ENCODE results near the gene MORC3. TPM values are rescaled to one million over a fixed set of nuclear protein-coding genes. Genes with fewer than 3 reads are reported as not detected.
"Not testable (repeated sequence)": the region's sequence is repeated elsewhere in the genome, so short reads cannot be mapped to it uniquely, and the experiment has no call there.

MORC3 gene
- total and polyA plus RNA-seq, 4 donors, result 13.0 to 90.3 (median 19.5) TPM

DNA sequence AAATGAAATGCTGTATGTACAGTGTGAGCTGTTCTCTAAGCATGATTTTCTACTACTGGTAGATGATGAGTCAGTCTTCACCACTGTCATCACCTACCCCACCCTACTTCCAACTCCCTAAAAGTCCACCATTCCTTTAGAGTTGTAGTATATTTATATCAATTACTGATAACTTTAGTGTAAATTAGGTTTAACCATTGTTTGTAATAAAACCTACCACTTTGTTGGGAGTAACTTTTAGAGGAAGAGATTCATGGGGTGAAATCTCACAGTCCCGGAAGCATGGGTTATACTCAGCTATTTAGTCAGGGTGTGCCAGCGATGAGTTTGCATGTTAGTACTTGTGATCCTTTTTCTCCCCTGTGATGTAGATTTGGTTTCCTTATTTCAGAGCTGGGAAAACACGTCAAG, 17.1 kb downstream of the MORC3 start:
- ATAC-seq (ENCODE audit: insufficient read depth, low FRiP score), result no peak
- Histone ChIP-seq H3K9me3 (ENCODE audit: control insufficient read depth in 4 of 4, insufficient read depth in 3 of 4, low read length in 3 of 4) (no peaks in the 10 kb centered on the region), H3K27ac (ENCODE audit: low read depth in 1 of 2, low read length in 1 of 2) (no peak overlapping the region), H3K4me3 (no peak overlapping the region), H3K9ac (ENCODE audit: insufficient read depth in 1 of 2, low read length in 2 of 2) (no peak overlapping the region), H3K36me3 (ENCODE audit: control insufficient read depth in 4 of 4, insufficient read depth in 4 of 4, low read length in 4 of 4) (peaks cover 14 to 36% (median 15%) of the 10 kb centered on the region in 4 donors), H3K4me1 (ENCODE audit: control insufficient read depth in 5 of 5, insufficient read depth in 5 of 5, low read length in 5 of 5) (peaks cover 0 to 2% (median 0%) of the 10 kb centered on the region in 5 donors), H3K27me3 (ENCODE audit: control insufficient read depth in 3 of 3, insufficient read depth in 3 of 3, low read length in 2 of 3) (no peaks in the 10 kb centered on the region)
- TF ChIP-seq, protein P1, sequence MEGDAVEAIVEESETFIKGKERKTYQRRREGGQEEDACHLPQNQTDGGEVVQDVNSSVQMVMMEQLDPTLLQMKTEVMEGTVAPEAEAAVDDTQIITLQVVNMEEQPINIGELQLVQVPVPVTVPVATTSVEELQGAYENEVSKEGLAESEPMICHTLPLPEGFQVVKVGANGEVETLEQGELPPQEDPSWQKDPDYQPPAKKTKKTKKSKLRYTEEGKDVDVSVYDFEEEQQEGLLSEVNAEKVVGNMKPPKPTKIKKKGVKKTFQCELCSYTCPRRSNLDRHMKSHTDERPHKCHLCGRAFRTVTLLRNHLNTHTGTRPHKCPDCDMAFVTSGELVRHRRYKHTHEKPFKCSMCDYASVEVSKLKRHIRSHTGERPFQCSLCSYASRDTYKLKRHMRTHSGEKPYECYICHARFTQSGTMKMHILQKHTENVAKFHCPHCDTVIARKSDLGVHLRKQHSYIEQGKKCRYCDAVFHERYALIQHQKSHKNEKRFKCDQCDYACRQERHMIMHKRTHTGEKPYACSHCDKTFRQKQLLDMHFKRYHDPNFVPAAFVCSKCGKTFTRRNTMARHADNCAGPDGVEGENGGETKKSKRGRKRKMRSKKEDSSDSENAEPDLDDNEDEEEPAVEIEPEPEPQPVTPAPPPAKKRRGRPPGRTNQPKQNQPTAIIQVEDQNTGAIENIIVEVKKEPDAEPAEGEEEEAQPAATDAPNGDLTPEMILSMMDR (IDR thresholded peaks at IDR 0.05; ENCODE audit: control extremely low read depth, extremely low read depth), result no peak
- WGBS, 2 donors, result 88 to 93% methylated on average over 3 of the region's 3 CpGs
- DNase-seq, result no peak

DNA sequence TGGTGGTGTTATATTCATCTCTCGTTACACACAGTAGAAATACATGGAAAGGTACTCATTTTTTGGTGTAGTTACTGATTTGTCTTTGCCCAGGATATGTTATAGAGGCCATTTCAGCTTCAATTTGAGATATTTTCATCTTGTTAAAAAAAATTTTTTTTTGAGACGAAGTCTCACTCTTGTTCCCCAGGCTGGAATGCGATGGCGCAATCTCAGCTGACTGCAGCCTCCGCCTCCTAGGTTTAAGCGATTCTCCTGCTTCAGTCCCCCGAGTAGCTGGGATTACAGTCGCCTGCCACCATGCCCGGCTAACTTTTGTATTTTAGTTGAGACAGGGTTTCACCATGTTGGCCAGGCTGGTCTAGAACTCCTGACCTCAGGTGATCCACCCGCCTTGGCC, 19.0 kb downstream of the MORC3 start:
- Histone ChIP-seq H3K27ac (ENCODE audit: low read depth in 1 of 2, low read length in 1 of 2) (no peak overlapping the region), H3K9me3 (ENCODE audit: control insufficient read depth in 4 of 4, insufficient read depth in 3 of 4, low read length in 3 of 4) (no peaks in the 10 kb centered on the region)
- WGBS, 2 donors, result 83 to 88% methylated on average over 10 of the region's 10 CpGs

DNA sequence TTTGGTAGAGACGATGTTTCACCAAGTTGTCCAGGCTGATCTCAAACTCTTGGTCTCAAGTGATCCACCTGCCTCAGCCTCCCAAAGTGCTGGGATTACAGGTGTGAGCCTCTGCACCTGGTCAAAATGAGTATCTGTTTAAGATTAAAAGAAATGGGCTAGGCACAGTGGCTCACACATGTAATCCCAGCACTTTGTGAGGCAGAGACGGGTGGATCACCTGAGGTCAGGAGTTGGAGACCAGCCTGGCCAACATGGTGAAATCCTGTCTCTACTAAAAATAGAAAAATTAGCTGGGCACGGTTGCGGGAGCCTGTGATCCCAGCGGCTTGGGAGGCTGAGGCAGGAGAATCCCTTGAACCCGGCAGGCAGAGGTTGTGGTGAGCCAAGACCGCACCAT, 22.6 kb downstream of the MORC3 start:
- not testable (repeated sequence) for ATAC-seq (ENCODE audit: insufficient read depth, low FRiP score); H3K27me3 ChIP-seq (ENCODE audit: control insufficient read depth in 3 of 3, insufficient read depth in 3 of 3, low read length in 2 of 3); H3K4me1 ChIP-seq (ENCODE audit: control insufficient read depth in 5 of 5, insufficient read depth in 5 of 5, low read length in 5 of 5); H3K9ac ChIP-seq (ENCODE audit: insufficient read depth in 1 of 2, low read length in 2 of 2); H3K27ac ChIP-seq (ENCODE audit: low read depth in 1 of 2, low read length in 1 of 2); H3K4me3 ChIP-seq; DNase-seq; H3K9me3 ChIP-seq (ENCODE audit: control insufficient read depth in 4 of 4, insufficient read depth in 3 of 4, low read length in 3 of 4)
- 96 to 97% methylated on average over 7 of the region's 7 CpGs for WGBS, 2 donors
- H3K36me3 ChIP-seq (ENCODE audit: control insufficient read depth in 4 of 4, insufficient read depth in 4 of 4, low read length in 4 of 4), result peaks cover 29 to 38% (median 32%) of the 10 kb centered on the region in 4 donors

More for the DNA sequence above, 19.0 kb downstream of the MORC3 start:
- ATAC-seq (ENCODE audit: insufficient read depth, low FRiP score) (no peak), DNase-seq (peak in 1 of 3 donors; percentile 6)
- H3K27me3 ChIP-seq (ENCODE audit: control insufficient read depth in 3 of 3, insufficient read depth in 3 of 3, low read length in 2 of 3), result no peaks in the 10 kb centered on the region
- H3K9ac ChIP-seq (ENCODE audit: insufficient read depth in 1 of 2, low read length in 2 of 2), result no peak overlapping the region
- TF ChIP-seq, protein P1 (IDR thresholded peaks at IDR 0.05; ENCODE audit: control extremely low read depth, extremely low read depth), result no peak
- H3K36me3 ChIP-seq (ENCODE audit: control insufficient read depth in 4 of 4, insufficient read depth in 4 of 4, low read length in 4 of 4), result peaks cover 17 to 34% (median 22%) of the 10 kb centered on the region in 4 donors
- no peak overlapping the region for H3K4me3 ChIP-seq
- no peaks in the 10 kb centered on the region for H3K4me1 ChIP-seq (ENCODE audit: control insufficient read depth in 5 of 5, insufficient read depth in 5 of 5, low read length in 5 of 5)

DNA sequence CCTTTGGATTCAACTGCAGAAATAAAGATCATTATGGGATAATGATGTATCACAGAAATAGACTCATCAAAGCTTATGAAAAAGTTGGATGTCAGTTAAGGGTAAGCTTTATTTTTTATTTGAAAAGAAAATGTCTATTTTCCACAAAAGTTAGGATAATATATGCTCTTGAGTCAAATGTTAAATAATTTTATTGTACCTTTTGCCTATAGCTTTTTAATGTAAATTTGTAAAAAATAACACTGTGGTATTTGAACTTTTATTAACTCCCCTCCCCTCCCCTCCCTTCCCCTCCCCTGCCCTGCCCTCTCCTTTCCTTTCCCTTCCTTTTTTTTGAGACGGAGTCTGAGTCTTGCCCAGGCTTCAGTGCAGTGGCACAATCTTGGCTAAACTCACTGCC, 24.9 kb downstream of the MORC3 start:
- WGBS, 2 donors, result 40 to 57% methylated on average over 1 of the region's 1 CpG
- Histone ChIP-seq H3K9ac (ENCODE audit: insufficient read depth in 1 of 2, low read length in 2 of 2) (no peak overlapping the region), H3K27me3 (ENCODE audit: control insufficient read depth in 3 of 3, insufficient read depth in 3 of 3, low read length in 2 of 3) (no peaks in the 10 kb centered on the region), H3K4me3 (no peak overlapping the region), H3K27ac (ENCODE audit: low read depth in 1 of 2, low read length in 1 of 2) (no peak overlapping the region), H3K4me1 (ENCODE audit: control insufficient read depth in 5 of 5, insufficient read depth in 5 of 5, low read length in 5 of 5) (peaks cover 0 to 2% (median 0%) of the 10 kb centered on the region in 5 donors), H3K36me3 (ENCODE audit: control insufficient read depth in 4 of 4, insufficient read depth in 4 of 4, low read length in 4 of 4) (peaks cover 24 to 37% (median 34%) of the 10 kb centered on the region in 4 donors), H3K9me3 (ENCODE audit: control insufficient read depth in 4 of 4, insufficient read depth in 3 of 4, low read length in 3 of 4) (no peaks in the 10 kb centered on the region)
- no peak for ATAC-seq (ENCODE audit: insufficient read depth, low FRiP score)
- TF ChIP-seq, protein P1 (IDR thresholded peaks at IDR 0.05; ENCODE audit: control extremely low read depth, extremely low read depth), result no peak
- DNase-seq, result no peak

Data from lung (tissue), 12 donors.